ENCODE results near the gene RMC1.

DNA sequence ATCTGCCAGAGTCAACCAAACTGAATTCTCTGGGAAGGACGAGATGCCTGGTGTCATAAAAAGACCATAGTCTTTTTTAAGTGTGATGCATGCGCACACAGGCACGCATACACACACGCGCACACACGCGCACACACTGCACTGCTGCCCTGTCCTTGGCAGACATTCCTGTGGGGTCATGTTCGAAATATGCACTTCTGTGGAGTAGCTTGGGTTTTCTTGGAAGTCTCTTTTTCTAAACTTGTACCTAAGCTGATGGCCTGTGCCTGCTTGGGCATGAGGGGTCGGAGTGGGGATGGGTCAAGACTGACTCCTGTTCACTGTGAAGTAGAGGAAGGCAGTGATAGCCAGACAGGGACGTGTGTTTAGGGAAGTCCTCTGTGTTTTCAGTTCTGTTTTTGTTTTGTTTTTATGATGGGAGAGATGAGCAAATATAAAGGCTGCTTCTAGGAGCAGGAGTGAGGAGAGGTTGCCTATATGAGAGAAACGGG is 4.0 kb upstream of the RMC1 start:
- TF ChIP-seq, protein P1, sequence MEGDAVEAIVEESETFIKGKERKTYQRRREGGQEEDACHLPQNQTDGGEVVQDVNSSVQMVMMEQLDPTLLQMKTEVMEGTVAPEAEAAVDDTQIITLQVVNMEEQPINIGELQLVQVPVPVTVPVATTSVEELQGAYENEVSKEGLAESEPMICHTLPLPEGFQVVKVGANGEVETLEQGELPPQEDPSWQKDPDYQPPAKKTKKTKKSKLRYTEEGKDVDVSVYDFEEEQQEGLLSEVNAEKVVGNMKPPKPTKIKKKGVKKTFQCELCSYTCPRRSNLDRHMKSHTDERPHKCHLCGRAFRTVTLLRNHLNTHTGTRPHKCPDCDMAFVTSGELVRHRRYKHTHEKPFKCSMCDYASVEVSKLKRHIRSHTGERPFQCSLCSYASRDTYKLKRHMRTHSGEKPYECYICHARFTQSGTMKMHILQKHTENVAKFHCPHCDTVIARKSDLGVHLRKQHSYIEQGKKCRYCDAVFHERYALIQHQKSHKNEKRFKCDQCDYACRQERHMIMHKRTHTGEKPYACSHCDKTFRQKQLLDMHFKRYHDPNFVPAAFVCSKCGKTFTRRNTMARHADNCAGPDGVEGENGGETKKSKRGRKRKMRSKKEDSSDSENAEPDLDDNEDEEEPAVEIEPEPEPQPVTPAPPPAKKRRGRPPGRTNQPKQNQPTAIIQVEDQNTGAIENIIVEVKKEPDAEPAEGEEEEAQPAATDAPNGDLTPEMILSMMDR (IDR thresholded peaks at IDR 0.05; ENCODE audit: low read depth, low read length, missing input control), result no peak
- TF ChIP-seq, protein P2, sequence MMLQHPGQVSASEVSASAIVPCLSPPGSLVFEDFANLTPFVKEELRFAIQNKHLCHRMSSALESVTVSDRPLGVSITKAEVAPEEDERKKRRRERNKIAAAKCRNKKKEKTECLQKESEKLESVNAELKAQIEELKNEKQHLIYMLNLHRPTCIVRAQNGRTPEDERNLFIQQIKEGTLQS (IDR thresholded peaks at IDR 0.05), result no peak
- no peak for TF ChIP-seq SP1 (IDR thresholded peaks at IDR 0.05)
- no peak for TF ChIP-seq RAD21 (IDR thresholded peaks at IDR 0.05)
